Peyer's patch (tissue), 4 donors: ENCODE measurements around the gene NFKBIL1. TPM values are rescaled to one million over a fixed set of nuclear protein-coding genes. Genes with fewer than 3 reads are reported as not detected.
"Not testable (repeated sequence)": the region's sequence is repeated elsewhere in the genome, so short reads cannot be mapped to it uniquely, and the experiment has no call there.

Experiments
- DNase-seq, 3 donors: peaks; one replicate each; pipeline ENCODE4 v3.0.0-alpha.2; 2017 to 2019
- H3K27ac ChIP-seq, 4 donors: fragments of 200-600 bp; sonication (generic); one replicate each; pipeline ENCODE4 v1.5.1; 2016 to 2019
- H3K27me3 ChIP-seq, 2 donors: fragments of 200-600 bp; sonication (generic); one replicate each; pipeline ENCODE4 v1.5.1; 2019
- H3K36me3 ChIP-seq, 3 donors: fragments of 200-600 bp; sonication (generic); one replicate each; pipeline ENCODE4 v1.5.1; 2016 to 2019
- H3K4me1 ChIP-seq, 4 donors: fragments of 200-600 bp; sonication (generic); one replicate each; pipeline ENCODE4 v1.5.1; 2016 to 2019
- H3K4me3 ChIP-seq, 4 donors: fragments of 200-600 bp; sonication (generic); 1 replicate in 3 of 4; 2 replicates in 1 of 4; pipeline ENCODE4 v1.5.1; 2016 to 2019; ENCODE audit warnings: mild to moderate bottlenecking in 1 of 4
- H3K9me3 ChIP-seq, 4 donors: fragments of 200-600 bp; sonication (generic); one replicate each; pipeline ENCODE4 v1.5.1; 2016 to 2019; ENCODE audit warnings: mild to moderate bottlenecking in 1 of 4
- CTCF ChIP-seq, 6 experiments: fragments of 450-650 bp in 4 of 6; fragments of 200-600 bp in 2 of 6; sonication (generic) in 1 of 6; IDR thresholded peaks; one replicate each; pipeline ENCODE4 v1.5.1; 2017 to 2019; ENCODE audit warnings: antibody characterized with exemption in 6 of 6, mild to moderate bottlenecking in 3 of 6, moderate library complexity in 1 of 6
- POLR2A ChIP-seq, 2 donors: fragments of 450-650 bp; IDR thresholded peaks; one replicate each; pipeline ENCODE4 v1.5.1; 2017; ENCODE audit warnings: antibody characterized with exemption in 2 of 2, mild to moderate bottlenecking in 2 of 2, moderate library complexity in 2 of 2
- total RNA-seq, 4 donors: library from RNA; depleted of rRNA; stranded (reverse); fragments of >200 nt; gene quantifications; one replicate each; pipeline ENCODE4 v1.1.0, GENCODE V29; 2016

The NFKBIL1 gene
- total RNA-seq, 4 donors from 2014 or later: 20.0 to 34.5 (median 30.1) TPM

- H3K4me3 ChIP-seq, H3K27me3 ChIP-seq, H3K27ac ChIP-seq, H3K9me3 ChIP-seq: not testable (repeated sequence)
- H3K36me3 ChIP-seq: peaks cover 0 to 47% (median 0%) of the 10 kb centered on the region in 3 donors
- peak in 2 of 3 donors; percentile 78 to 88 for DNase-seq
- H3K4me1 ChIP-seq: peaks cover 0 to 20% (median 8%) of the 10 kb centered on the region in 4 donors
- TF ChIP-seq CTCF (IDR thresholded peaks at IDR 0.05): peak; percentile 35 to 54 (median 48)
Measured at GRCh38 chr6:31551371-31551770, 4.0 kb downstream of the NFKBIL1 start.

- DNase-seq: no peak
- no peak for TF ChIP-seq POLR2A (IDR thresholded peaks at IDR 0.05)
- no peak for TF ChIP-seq CTCF (IDR thresholded peaks at IDR 0.05)
- H3K27me3 ChIP-seq: no peaks in the 10 kb centered on the region
- no peak overlapping the region for H3K4me3 ChIP-seq
- no peak overlapping the region for H3K27ac ChIP-seq
- H3K36me3 ChIP-seq: peaks cover 0 to 49% (median 0%) of the 10 kb centered on the region in 3 donors
- no peaks in the 10 kb centered on the region for H3K9me3 ChIP-seq
- H3K4me1 ChIP-seq: peaks cover 0 to 42% (median 32%) of the 10 kb centered on the region in 4 donors
Measured at GRCh38 chr6:31556307-31556706, 8.9 kb downstream of the NFKBIL1 start.

GRCh38 chr6:31557443-31558317 is 10.3 kb downstream of the NFKBIL1 start:
- Histone ChIP-seq H3K4me1 (peaks cover 0 to 42% (median 33%) of the 10 kb centered on the region in 4 donors), H3K27ac (peak overlapping the region in 3 of 4 donors; percentile 29 to 77 (median 60)), H3K4me3 (peak overlapping the region in 2 of 4 donors; percentile 11 to 32), H3K27me3 (no peaks in the 10 kb centered on the region), H3K36me3 (peaks cover 0 to 47% (median 0%) of the 10 kb centered on the region in 3 donors), H3K9me3 (no peaks in the 10 kb centered on the region)
- TF ChIP-seq CTCF (IDR thresholded peaks at IDR 0.05) (no peak), POLR2A (IDR thresholded peaks at IDR 0.05) (no peak)
- peak in 1 of 3 donors; percentile 40 for DNase-seq

GRCh38 chr6:31558318-31558625 is 10.9 kb downstream of the NFKBIL1 start:
- H3K36me3 ChIP-seq: peaks cover 0 to 41% (median 0%) of the 10 kb centered on the region in 3 donors

More at GRCh38 chr6:31558318-31558625, 10.9 kb downstream of the NFKBIL1 start:
- Histone ChIP-seq H3K9me3 (no peaks in the 10 kb centered on the region), H3K27ac (peak overlapping the region in 3 of 4 donors; percentile 29 to 77 (median 60)), H3K4me1 (peaks cover 0 to 42% (median 31%) of the 10 kb centered on the region in 4 donors), H3K27me3 (no peaks in the 10 kb centered on the region), H3K4me3 (peak overlapping the region in 2 of 4 donors; percentile 11 to 32)
- no peak for DNase-seq
- TF ChIP-seq CTCF (IDR thresholded peaks at IDR 0.05) (no peak), POLR2A (IDR thresholded peaks at IDR 0.05) (no peak)
